Skin epidermis (tissue), 12 donors: ENCODE data around the gene TMEM237.

ENCODE experiments used
- H3K27ac ChIP-seq, 21 experiments: fragments of 200-600 bp; sonication (generic) in 11 of 21; one replicate each; pipeline ENCODE4 v1.5.0; 2020; ENCODE audit warnings: mild to moderate bottlenecking in 3 of 21, inconsistent platforms in 2 of 21, moderate library complexity in 2 of 21
- H3K4me3 ChIP-seq, 7 experiments: fragments of 200-600 bp; sonication (generic) in 2 of 7; one replicate each; pipeline ENCODE4 v1.5.0; 2020; ENCODE audit warnings: inconsistent platforms in 2 of 7, mild to moderate bottlenecking in 2 of 7, moderate library complexity in 1 of 7

TMEM237 gene

GRCh38 chr2:201642579-201643215 lies 606 bp downstream of the TMEM237 start:
- H3K4me3 ChIP-seq: peak overlapping the region; percentile 72 to 97 (median 75)
- peak overlapping the region; percentile 40 to 98 (median 91) for H3K27ac ChIP-seq

- Histone ChIP-seq H3K27ac (peak overlapping the region in 20 of 21 experiments; percentile 48 to 98 (median 92)), H3K4me3 (peak overlapping the region; percentile 72 to 97 (median 75))
These were observed 1.2 kb downstream of the TMEM237 start for GRCh38 chr2:201642086-201642578.

- Histone ChIP-seq H3K27ac (no peak overlapping the region), H3K4me3 (no peak overlapping the region)
These were observed 4.1 kb downstream of the TMEM237 start for GRCh38 chr2:201639205-201639604.

GRCh38 chr2:201638326-201638725 lies 5.0 kb downstream of the TMEM237 start:
- Histone ChIP-seq H3K4me3 (no peak overlapping the region), H3K27ac (no peak overlapping the region)

- H3K4me3 ChIP-seq: no peak overlapping the region
- H3K27ac ChIP-seq: no peak overlapping the region
These were observed 9.5 kb downstream of the TMEM237 start for GRCh38 chr2:201633661-201634249.

- H3K27ac ChIP-seq: no peak overlapping the region
- H3K4me3 ChIP-seq: no peak overlapping the region
These were observed 12.3 kb downstream of the TMEM237 start for GRCh38 chr2:201631041-201631440.

GRCh38 chr2:201630577-201630976 lies 12.7 kb downstream of the TMEM237 start:
- H3K4me3 ChIP-seq: no peak overlapping the region
- no peak overlapping the region for H3K27ac ChIP-seq

- Histone ChIP-seq H3K4me3 (no peak overlapping the region), H3K27ac (no peak overlapping the region)
These were observed 14.8 kb downstream of the TMEM237 start for GRCh38 chr2:201628545-201628944.

- Histone ChIP-seq H3K27ac (no peak overlapping the region), H3K4me3 (no peak overlapping the region)
These were observed 20.9 kb downstream of the TMEM237 start for GRCh38 chr2:201622306-201622970.

GRCh38 chr2:201621293-201621999 lies 21.9 kb downstream of the TMEM237 start:
- no peak overlapping the region for H3K4me3 ChIP-seq
- H3K27ac ChIP-seq: no peak overlapping the region

GRCh38 chr2:201618744-201619662 lies 24.3 kb downstream of the TMEM237 start:
- Histone ChIP-seq H3K27ac (peak overlapping the region in 1 of 21 experiments; percentile 12), H3K4me3 (peak overlapping the region in 3 of 7 experiments; percentile 6 to 8 (median 8))

GRCh38 chr2:201608021-201608420 lies 35.3 kb downstream of the TMEM237 start:
- H3K27ac ChIP-seq: no peak overlapping the region
- no peak overlapping the region for H3K4me3 ChIP-seq

- no peak overlapping the region for H3K4me3 ChIP-seq
- no peak overlapping the region for H3K27ac ChIP-seq
These were observed 35.7 kb downstream of the TMEM237 start for GRCh38 chr2:201607568-201607967.

GRCh38 chr2:201600906-201601305 lies 42.4 kb downstream of the TMEM237 start:
- H3K27ac ChIP-seq: no peak overlapping the region
- H3K4me3 ChIP-seq: no peak overlapping the region

- no peak overlapping the region for H3K27ac ChIP-seq
- H3K4me3 ChIP-seq: no peak overlapping the region
These were observed 45.9 kb downstream of the TMEM237 start for GRCh38 chr2:201597397-201597796.

GRCh38 chr2:201580486-201580885 lies 62.8 kb downstream of the TMEM237 start:
- no peak overlapping the region for H3K4me3 ChIP-seq
- no peak overlapping the region for H3K27ac ChIP-seq

- no peak overlapping the region for H3K27ac ChIP-seq
- no peak overlapping the region for H3K4me3 ChIP-seq
These were observed 63.8 kb downstream of the TMEM237 start for GRCh38 chr2:201579536-201579935.

GRCh38 chr2:201575971-201576370 lies 67.3 kb downstream of the TMEM237 start:
- Histone ChIP-seq H3K27ac (no peak overlapping the region), H3K4me3 (no peak overlapping the region)

GRCh38 chr2:201574766-201575165 lies 68.5 kb downstream of the TMEM237 start:
- Histone ChIP-seq H3K27ac (no peak overlapping the region), H3K4me3 (no peak overlapping the region)
